Muscle layer of duodenum (tissue), 2 donors: Measurements from ENCODE around the gene PANK3.

Experiments
- H3K27ac ChIP-seq: one replicate; pipeline ENCODE4 v1.7.0; 2013; ENCODE audit warnings: mild to moderate bottlenecking, low read length
- H3K27me3 ChIP-seq: one replicate; pipeline ENCODE4 v1.7.0; 2013; ENCODE audit warnings: low read depth, mild to moderate bottlenecking, control low read depth, low read length
- H3K36me3 ChIP-seq, 2 donors: one replicate each; pipeline ENCODE4 v1.7.0; 2013; ENCODE audit warnings: low read length in 2 of 2, control low read depth in 1 of 2, mild to moderate bottlenecking in 1 of 2; ENCODE audit not compliant: insufficient read depth in 2 of 2, control insufficient read depth in 1 of 2
- H3K4me1 ChIP-seq, 2 donors: one replicate each; pipeline ENCODE4 v1.7.0; 2013; ENCODE audit warnings: low read length in 2 of 2, mild to moderate bottlenecking in 2 of 2, control low read depth in 1 of 2, moderate library complexity in 1 of 2; ENCODE audit not compliant: insufficient read depth in 2 of 2, control insufficient read depth in 1 of 2
- H3K4me3 ChIP-seq, 2 donors: one replicate each; pipeline ENCODE4 v1.7.0; 2013; ENCODE audit warnings: low read length in 2 of 2, low read depth in 1 of 2, mild to moderate bottlenecking in 1 of 2
- H3K9me3 ChIP-seq, 2 donors: one replicate each; pipeline ENCODE4 v1.7.0; 2013; ENCODE audit warnings: low read length in 2 of 2, control low read depth in 1 of 2, mild to moderate bottlenecking in 1 of 2; ENCODE audit not compliant: control insufficient read depth in 1 of 2
- donor health status: healthy.

The PANK3 gene

DNA sequence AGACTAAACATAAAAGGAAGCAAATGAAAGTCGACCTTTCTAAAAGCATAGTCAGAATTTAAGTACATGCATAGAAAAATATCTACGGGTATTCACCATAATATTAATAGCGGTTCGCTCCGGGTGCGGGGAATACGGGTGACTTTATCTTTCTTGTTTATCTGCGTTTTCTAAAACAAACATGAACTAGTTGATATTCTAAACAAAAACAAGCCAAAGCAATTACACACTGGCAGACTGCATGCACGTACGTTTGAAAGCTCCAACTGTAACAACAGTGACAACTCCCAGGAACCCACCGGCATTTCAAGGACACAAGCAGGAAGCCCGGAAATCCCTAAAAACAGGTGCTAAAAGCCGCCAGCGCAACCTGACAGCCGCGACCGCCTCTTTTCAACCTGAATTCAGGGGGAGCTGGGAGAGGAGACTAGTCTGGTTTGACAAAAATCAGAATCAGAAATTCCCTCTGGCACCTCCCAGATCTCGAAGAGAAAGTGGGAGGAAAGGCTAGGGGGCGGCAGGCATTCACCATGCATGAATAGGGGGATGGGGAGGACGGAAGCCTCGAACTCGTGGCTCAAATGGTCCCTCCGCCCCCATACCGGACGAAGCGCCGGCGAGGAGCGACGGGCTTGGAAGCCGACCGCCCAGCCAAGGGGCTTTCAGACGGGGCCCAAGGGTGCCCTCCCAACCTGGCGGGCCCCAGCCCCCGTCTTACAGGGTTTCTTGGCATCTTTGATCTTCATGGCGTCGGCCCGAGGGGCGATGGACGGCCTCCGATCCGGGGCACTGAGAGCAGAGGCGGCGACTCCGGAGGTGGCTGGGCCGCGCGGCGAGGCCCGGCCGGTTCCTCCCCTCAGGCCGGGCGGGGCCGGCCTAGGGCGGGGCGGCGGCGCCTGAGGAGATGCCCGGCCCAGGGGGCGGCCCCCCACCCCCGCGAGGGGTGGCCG lies at the start of gene PANK3:
Gene PANK3 (minus strand): TSS at position 831 of the 950 bp plus-strand sequence. CDS start 85 bp downstream, at position 746.
- Histone ChIP-seq H3K27me3 (no peaks in the 10 kb centered on the region), H3K4me1 (peaks cover 0 to 25% of the 10 kb centered on the region in 2 donors), H3K36me3 (no peaks in the 10 kb centered on the region), H3K4me3 (peak within 1 kb of the TSS; percentile 96), H3K27ac (peak within 1 kb of the TSS; percentile 98), H3K9me3 (no peaks in the 10 kb centered on the region)

GRCh38 chr5:168624850-168625364 lies 45.7 kb upstream of the PANK3 start:
- H3K27me3 ChIP-seq = no peaks in the 10 kb centered on the region
- H3K27ac ChIP-seq = no peak overlapping the region
- no peaks in the 10 kb centered on the region for H3K4me1 ChIP-seq
- H3K4me3 ChIP-seq = no peak overlapping the region
- H3K36me3 ChIP-seq = no peaks in the 10 kb centered on the region
- H3K9me3 ChIP-seq = no peaks in the 10 kb centered on the region

- H3K36me3 ChIP-seq = no peaks in the 10 kb centered on the region
- no peak overlapping the region for H3K4me3 ChIP-seq
- no peaks in the 10 kb centered on the region for H3K27me3 ChIP-seq
- no peaks in the 10 kb centered on the region for H3K9me3 ChIP-seq
- H3K27ac ChIP-seq = no peak overlapping the region
- no peaks in the 10 kb centered on the region for H3K4me1 ChIP-seq
Observed at GRCh38 chr5:168620807-168621206, 41.6 kb upstream of the PANK3 start.

DNA sequence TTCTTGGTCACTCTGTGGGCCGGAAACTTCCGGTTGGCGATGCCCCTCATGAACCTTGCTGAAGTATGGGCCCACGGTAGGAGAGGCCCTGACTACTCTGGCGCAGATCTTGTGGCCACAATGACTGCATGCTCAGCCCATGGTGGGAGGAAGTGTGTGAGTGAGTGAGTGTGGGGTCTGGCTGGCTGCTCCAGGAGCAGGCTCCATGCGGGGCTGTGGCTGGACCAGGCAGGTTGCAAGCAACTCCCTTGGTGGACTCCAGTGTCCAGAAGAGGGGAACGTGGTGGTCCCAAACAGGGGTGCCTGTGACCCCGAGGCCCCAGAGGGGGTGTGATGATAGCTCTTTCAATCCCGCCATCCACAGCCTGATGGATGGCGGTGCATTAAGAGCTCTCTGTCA lies 35.5 kb upstream of the PANK3 start:
- H3K27ac ChIP-seq = no peak overlapping the region
- H3K27me3 ChIP-seq = no peaks in the 10 kb centered on the region
- no peak overlapping the region for H3K4me3 ChIP-seq
- no peaks in the 10 kb centered on the region for H3K4me1 ChIP-seq
- H3K36me3 ChIP-seq = no peaks in the 10 kb centered on the region
- no peaks in the 10 kb centered on the region for H3K9me3 ChIP-seq

DNA sequence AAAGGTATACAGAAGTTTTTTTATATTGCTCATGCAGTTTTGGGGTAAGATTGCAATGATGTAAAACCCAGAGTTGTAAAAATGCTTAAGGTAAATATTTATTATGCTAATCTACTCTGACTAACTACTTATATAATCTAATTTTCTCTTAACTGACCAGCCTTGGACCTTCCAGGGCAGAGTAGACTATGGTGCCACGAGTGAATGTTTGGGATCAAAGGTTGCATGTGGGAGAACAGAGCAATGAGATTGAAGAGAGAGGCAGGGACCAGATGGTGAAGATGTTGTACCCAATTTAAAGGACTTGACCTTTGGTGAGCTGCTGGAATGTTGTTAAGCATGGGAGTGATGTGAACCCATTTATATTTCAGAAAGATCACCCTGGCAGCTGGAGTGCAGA lies 34.8 kb upstream of the PANK3 start:
- H3K9me3 ChIP-seq = no peaks in the 10 kb centered on the region
- no peak overlapping the region for H3K4me3 ChIP-seq
- no peaks in the 10 kb centered on the region for H3K4me1 ChIP-seq
- H3K36me3 ChIP-seq = no peaks in the 10 kb centered on the region
- H3K27ac ChIP-seq = no peak overlapping the region
- H3K27me3 ChIP-seq = no peaks in the 10 kb centered on the region

- no peak overlapping the region for H3K4me3 ChIP-seq
- no peak overlapping the region for H3K27ac ChIP-seq
- no peaks in the 10 kb centered on the region for H3K9me3 ChIP-seq
Observed at GRCh38 chr5:168613396-168613795, 34.2 kb upstream of the PANK3 start.

GRCh38 chr5:168612996-168613395 lies 33.8 kb upstream of the PANK3 start:
- H3K27me3 ChIP-seq = no peaks in the 10 kb centered on the region
- H3K4me3 ChIP-seq = no peak overlapping the region
- H3K4me1 ChIP-seq = no peaks in the 10 kb centered on the region
- no peaks in the 10 kb centered on the region for H3K36me3 ChIP-seq
- no peaks in the 10 kb centered on the region for H3K9me3 ChIP-seq
- no peak overlapping the region for H3K27ac ChIP-seq

More at GRCh38 chr5:168613396-168613795, 34.2 kb upstream of the PANK3 start:
- Histone ChIP-seq H3K27me3 (no peaks in the 10 kb centered on the region), H3K4me1 (no peaks in the 10 kb centered on the region), H3K36me3 (no peaks in the 10 kb centered on the region)

DNA sequence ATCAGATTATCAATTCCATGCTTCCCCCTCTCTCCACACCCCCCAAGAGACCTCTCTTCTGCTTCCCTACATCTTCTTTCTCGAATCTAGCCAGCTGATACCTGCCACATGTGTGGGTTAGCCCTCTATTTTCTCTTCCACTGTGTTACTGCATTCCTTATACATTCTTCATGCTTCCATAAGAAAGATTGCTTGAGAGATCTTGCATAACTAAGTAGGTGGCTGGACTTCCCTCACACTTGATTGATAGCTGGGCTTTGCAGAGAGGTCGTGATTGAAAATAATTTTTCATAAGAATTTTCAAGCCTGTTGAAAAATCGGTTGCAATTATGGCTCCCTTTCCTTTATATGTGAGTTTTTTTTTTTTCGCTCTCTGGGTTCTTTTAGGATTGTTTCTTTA lies 33.0 kb upstream of the PANK3 start:
- Histone ChIP-seq H3K36me3 (no peaks in the 10 kb centered on the region), H3K4me3 (no peak overlapping the region), H3K27ac (no peak overlapping the region), H3K4me1 (no peaks in the 10 kb centered on the region), H3K9me3 (no peaks in the 10 kb centered on the region), H3K27me3 (no peaks in the 10 kb centered on the region)

GRCh38 chr5:168611165-168611564 lies 32.0 kb upstream of the PANK3 start:
- Histone ChIP-seq H3K27ac (no peak overlapping the region), H3K4me1 (no peaks in the 10 kb centered on the region), H3K9me3 (no peaks in the 10 kb centered on the region), H3K36me3 (no peaks in the 10 kb centered on the region), H3K27me3 (no peaks in the 10 kb centered on the region), H3K4me3 (no peak overlapping the region)

DNA sequence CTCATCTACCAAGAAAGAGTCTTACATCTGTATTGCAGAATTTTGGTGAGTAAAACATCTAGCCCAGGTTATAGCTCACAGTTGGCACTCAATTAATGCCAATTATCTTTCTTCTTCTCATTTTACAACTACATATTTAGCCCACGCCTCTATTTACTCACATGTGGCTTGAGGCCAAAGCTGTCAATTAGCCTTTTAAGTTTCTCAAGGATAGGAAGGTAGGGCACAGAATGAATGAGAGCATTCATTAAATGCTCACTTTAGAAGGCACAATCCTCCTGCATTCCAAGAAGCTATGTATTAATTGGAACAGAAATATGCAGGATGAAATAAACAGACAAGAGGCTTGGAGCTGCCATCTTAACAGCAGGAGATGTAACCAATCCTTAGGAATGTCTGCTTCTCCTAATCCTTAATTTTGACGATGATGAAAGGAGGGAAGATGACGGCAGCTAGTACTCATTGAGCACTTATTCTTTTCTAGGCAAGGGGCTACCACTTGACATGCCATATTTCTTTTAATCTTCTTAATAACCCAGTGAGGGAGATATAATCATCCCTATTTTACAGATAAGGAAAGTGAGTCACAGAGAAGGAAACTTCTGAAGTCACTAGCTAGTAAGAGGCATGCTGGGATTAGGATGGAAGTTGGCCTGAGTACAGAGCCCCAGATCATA lies 30.8 kb upstream of the PANK3 start:
- Histone ChIP-seq H3K27ac (no peak overlapping the region), H3K4me1 (no peaks in the 10 kb centered on the region), H3K9me3 (no peaks in the 10 kb centered on the region), H3K27me3 (no peaks in the 10 kb centered on the region), H3K4me3 (no peak overlapping the region), H3K36me3 (no peaks in the 10 kb centered on the region)

- Histone ChIP-seq H3K4me1 (no peaks in the 10 kb centered on the region), H3K4me3 (no peak overlapping the region), H3K27ac (no peak overlapping the region), H3K27me3 (no peaks in the 10 kb centered on the region), H3K36me3 (no peaks in the 10 kb centered on the region), H3K9me3 (no peaks in the 10 kb centered on the region)
Observed at GRCh38 chr5:168608821-168609220, 29.7 kb upstream of the PANK3 start.
